Colonic mucosa (tissue), 4 donors: Measurements from ENCODE around the gene NCAM1. TPM values are rescaled to one million over a fixed set of nuclear protein-coding genes. Genes with fewer than 3 reads are reported as not detected.

Experiments
- DNase-seq: peaks from one replicate; pipeline ENCODE4 v3.0.0-alpha.2; 2020
- H3K27ac ChIP-seq: fragments of 200-600 bp; one replicate; pipeline ENCODE4 v1.8.0; 2021
- H3K27me3 ChIP-seq: fragments of 200-600 bp; one replicate; pipeline ENCODE4 v1.8.0; 2021
- H3K36me3 ChIP-seq: fragments of 200-600 bp; one replicate; pipeline ENCODE4 v1.8.0; 2021
- H3K4me1 ChIP-seq: fragments of 200-600 bp; one replicate; pipeline ENCODE4 v1.8.0; 2021; ENCODE audit warnings: mild to moderate bottlenecking
- H3K4me3 ChIP-seq: fragments of 200-600 bp; one replicate; pipeline ENCODE4 v1.8.0; 2021
- H3K9ac ChIP-seq, 2 donors: one replicate each; pipeline ENCODE4 v1.7.0; 2013; ENCODE audit warnings: control low read depth in 2 of 2, low read depth in 2 of 2, low read length in 2 of 2
- H3K9me3 ChIP-seq: fragments of 200-600 bp; one replicate; pipeline ENCODE4 v1.8.0; 2021
- intact Hi-C: fragments of 100-400 bp; cut with DNase I; formaldehyde crosslinking; loops from one replicate; pipeline ENCODE4 v1.14.1; 2022
- total RNA-seq, 2 donors: library from RNA; stranded (reverse); fragmentation: NEBNext Ultra II Directional in 1 of 2; extraction: Animal tissue kit (Norgen Biotek cat#: 25700) in 1 of 2; gene quantifications; one replicate each; pipeline ENCODE4 v1.2.1, GENCODE V29; 2021
- TF ChIP-seq, protein P1 (sequence below): fragments of 200-600 bp; IDR thresholded peaks from one replicate; pipeline ENCODE4 v1.8.0; 2022; ENCODE audit warnings: antibody characterized with exemption, mild to moderate bottlenecking
- donor health status: healthy.
- donor health status: DM: no; HTN: no; CAD: no.
- donor health status: DM: no; HTN: no; CAD: no.

The NCAM1 gene
- total RNA-seq, 2 donors from 2014 or later = 2.3 to 10.7 TPM

GRCh38 chr11:113201054-113201818 is 240.0 kb downstream of the NCAM1 start:
- H3K9ac ChIP-seq = no peak overlapping the region
- no peaks in the 10 kb centered on the region for H3K27me3 ChIP-seq
- intact Hi-C loops = no loop called here
- H3K9me3 ChIP-seq = no peaks in the 10 kb centered on the region
- no peak overlapping the region for H3K27ac ChIP-seq
- no peak overlapping the region for H3K4me3 ChIP-seq
- no peaks in the 10 kb centered on the region for H3K4me1 ChIP-seq
- DNase-seq = no peak
- H3K36me3 ChIP-seq = no peaks in the 10 kb centered on the region
- TF ChIP-seq, protein P1, sequence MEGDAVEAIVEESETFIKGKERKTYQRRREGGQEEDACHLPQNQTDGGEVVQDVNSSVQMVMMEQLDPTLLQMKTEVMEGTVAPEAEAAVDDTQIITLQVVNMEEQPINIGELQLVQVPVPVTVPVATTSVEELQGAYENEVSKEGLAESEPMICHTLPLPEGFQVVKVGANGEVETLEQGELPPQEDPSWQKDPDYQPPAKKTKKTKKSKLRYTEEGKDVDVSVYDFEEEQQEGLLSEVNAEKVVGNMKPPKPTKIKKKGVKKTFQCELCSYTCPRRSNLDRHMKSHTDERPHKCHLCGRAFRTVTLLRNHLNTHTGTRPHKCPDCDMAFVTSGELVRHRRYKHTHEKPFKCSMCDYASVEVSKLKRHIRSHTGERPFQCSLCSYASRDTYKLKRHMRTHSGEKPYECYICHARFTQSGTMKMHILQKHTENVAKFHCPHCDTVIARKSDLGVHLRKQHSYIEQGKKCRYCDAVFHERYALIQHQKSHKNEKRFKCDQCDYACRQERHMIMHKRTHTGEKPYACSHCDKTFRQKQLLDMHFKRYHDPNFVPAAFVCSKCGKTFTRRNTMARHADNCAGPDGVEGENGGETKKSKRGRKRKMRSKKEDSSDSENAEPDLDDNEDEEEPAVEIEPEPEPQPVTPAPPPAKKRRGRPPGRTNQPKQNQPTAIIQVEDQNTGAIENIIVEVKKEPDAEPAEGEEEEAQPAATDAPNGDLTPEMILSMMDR = no peak

DNA sequence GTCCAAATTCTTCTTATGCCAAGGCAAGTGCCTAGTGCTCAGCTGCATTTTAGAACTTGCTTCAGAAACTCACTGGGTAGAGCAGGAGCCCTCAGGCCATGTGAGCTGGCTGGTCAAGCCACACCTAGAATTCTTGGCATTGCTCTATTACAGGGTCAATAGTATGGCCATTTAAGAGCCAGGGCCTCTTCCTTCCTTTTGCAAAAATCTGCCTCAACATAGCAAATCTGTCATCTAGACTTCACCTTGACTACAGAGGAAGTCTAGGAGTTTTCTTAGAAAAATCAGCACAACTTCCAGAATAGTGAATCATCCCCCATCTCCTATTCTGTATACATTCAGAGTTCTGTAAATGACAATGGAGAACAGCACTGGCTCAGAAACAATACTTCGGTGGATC is 241.2 kb downstream of the NCAM1 start:
- H3K9me3 ChIP-seq = no peaks in the 10 kb centered on the region
- TF ChIP-seq, protein P1 = no peak
- no peak overlapping the region for H3K4me3 ChIP-seq
- intact Hi-C loops = no loop called here
- no peak overlapping the region for H3K9ac ChIP-seq
- DNase-seq = no peak
- H3K27me3 ChIP-seq = no peaks in the 10 kb centered on the region
- H3K27ac ChIP-seq = no peak overlapping the region
- H3K36me3 ChIP-seq = no peaks in the 10 kb centered on the region
- H3K4me1 ChIP-seq = no peaks in the 10 kb centered on the region

GRCh38 chr11:113203141-113203753 is 242.0 kb downstream of the NCAM1 start:
- intact Hi-C loops = no loop called here
- H3K4me1 ChIP-seq = no peaks in the 10 kb centered on the region
- no peak overlapping the region for H3K4me3 ChIP-seq
- H3K27me3 ChIP-seq = no peaks in the 10 kb centered on the region
- TF ChIP-seq, protein P1 = no peak
- no peaks in the 10 kb centered on the region for H3K9me3 ChIP-seq
- no peak overlapping the region for H3K27ac ChIP-seq
- H3K36me3 ChIP-seq = no peaks in the 10 kb centered on the region
- no peak for DNase-seq
- no peak overlapping the region for H3K9ac ChIP-seq

DNA sequence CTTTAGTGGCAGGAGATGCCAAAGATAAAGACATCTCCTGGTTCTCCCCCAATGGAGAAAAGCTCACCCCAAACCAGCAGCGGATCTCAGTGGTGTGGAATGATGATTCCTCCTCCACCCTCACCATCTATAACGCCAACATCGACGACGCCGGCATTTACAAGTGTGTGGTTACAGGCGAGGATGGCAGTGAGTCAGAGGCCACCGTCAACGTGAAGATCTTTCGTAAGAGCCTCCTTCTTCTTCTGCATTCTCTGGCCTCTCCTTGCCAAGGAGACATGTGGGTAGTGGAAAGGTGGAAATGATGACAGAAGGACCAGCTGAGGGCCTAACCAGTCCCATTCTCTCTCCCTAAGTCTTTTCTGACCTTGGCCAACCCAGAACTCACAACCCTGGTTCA is 243.1 kb downstream of the NCAM1 start:
- intact Hi-C loops = no loop called here
- Histone ChIP-seq H3K36me3 (no peaks in the 10 kb centered on the region), H3K4me1 (no peaks in the 10 kb centered on the region), H3K27me3 (no peaks in the 10 kb centered on the region), H3K27ac (no peak overlapping the region), H3K9me3 (no peaks in the 10 kb centered on the region), H3K4me3 (no peak overlapping the region), H3K9ac (no peak overlapping the region)
- DNase-seq = no peak
- TF ChIP-seq, protein P1 = no peak

DNA sequence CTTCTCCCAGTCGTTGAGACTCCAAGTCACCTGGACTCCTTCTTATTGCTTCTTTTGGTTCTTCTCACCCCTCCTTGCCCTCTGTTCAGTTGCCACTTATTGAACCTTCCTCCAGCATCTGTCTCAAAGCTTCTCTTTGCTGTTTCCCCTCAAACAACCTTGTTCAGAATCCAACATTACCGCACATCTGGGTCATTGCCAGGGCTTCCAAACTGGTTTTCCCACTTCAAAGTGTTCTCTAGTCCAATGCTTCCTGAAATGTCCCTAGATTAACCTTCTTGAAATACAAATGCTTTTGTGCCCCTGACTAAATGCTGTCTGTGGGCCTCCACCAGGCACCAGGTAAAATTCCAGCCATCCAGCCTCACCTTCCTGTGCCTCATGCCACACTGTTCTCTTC is 252.3 kb downstream of the NCAM1 start:
- H3K4me3 ChIP-seq = no peak overlapping the region
- H3K27ac ChIP-seq = no peak overlapping the region
- no peaks in the 10 kb centered on the region for H3K9me3 ChIP-seq
- H3K27me3 ChIP-seq = no peaks in the 10 kb centered on the region
- no peaks in the 10 kb centered on the region for H3K36me3 ChIP-seq
- no peaks in the 10 kb centered on the region for H3K4me1 ChIP-seq
- no peak for DNase-seq
- TF ChIP-seq, protein P1 = no peak
- intact Hi-C loops = no loop called here
- no peak overlapping the region for H3K9ac ChIP-seq
